ENCODE results near the gene SQOR.

SQOR gene

GRCh38 chr15:45660231-45660979 lies 25.6 kb downstream of the SQOR start:
- no peak for DNase-seq

GRCh38 chr15:45662375-45662774 lies 27.5 kb downstream of the SQOR start:
- DNase-seq, result no peak

- DNase-seq, result peak; percentile 25
Measured at GRCh38 chr15:45664451-45664850, 29.6 kb downstream of the SQOR start.

GRCh38 chr15:45665261-45665660 lies 30.4 kb downstream of the SQOR start:
- peak; percentile 5 for DNase-seq

GRCh38 chr15:45666119-45666875 lies 31.5 kb downstream of the SQOR start:
- no peak for DNase-seq

- no peak for DNase-seq
Measured at GRCh38 chr15:45667002-45667401, 32.2 kb downstream of the SQOR start.

GRCh38 chr15:45668386-45668785 lies 33.6 kb downstream of the SQOR start:
- DNase-seq, result no peak

GRCh38 chr15:45669422-45669821 lies 34.6 kb downstream of the SQOR start:
- no peak for DNase-seq

- DNase-seq, result no peak
Measured at GRCh38 chr15:45670091-45670490, 35.3 kb downstream of the SQOR start.

- no peak for DNase-seq
Measured at GRCh38 chr15:45670511-45670910, 35.7 kb downstream of the SQOR start.

- DNase-seq, result peak; percentile 3
Measured at GRCh38 chr15:45674677-45675076, 39.8 kb downstream of the SQOR start.

GRCh38 chr15:45677797-45678196 lies 43.0 kb downstream of the SQOR start:
- no peak for DNase-seq

- DNase-seq, result no peak
Measured at GRCh38 chr15:45678459-45679178, 43.8 kb downstream of the SQOR start.

- no peak for DNase-seq
Measured at GRCh38 chr15:45684533-45684932, 49.7 kb downstream of the SQOR start.

GRCh38 chr15:45689616-45690015 lies 54.8 kb downstream of the SQOR start:
- DNase-seq, result no peak

- DNase-seq, result no peak
Measured at GRCh38 chr15:45690581-45691260, 55.9 kb downstream of the SQOR start.

- DNase-seq, result no peak
Measured at GRCh38 chr15:45701108-45701507, 66.3 kb downstream of the SQOR start.

- DNase-seq, result no peak
Measured at GRCh38 chr15:45702041-45702440, 67.2 kb downstream of the SQOR start.

- DNase-seq, result no peak
Measured at GRCh38 chr15:45703670-45704328, 69.0 kb downstream of the SQOR start.

GRCh38 chr15:45704329-45705249 lies 69.8 kb downstream of the SQOR start:
- DNase-seq, result peak; percentile 9

All from fibroblast of skin of scalp (primary cell).